Measurements from ENCODE around the gene CDK19. TPM values are rescaled to one million over a fixed set of nuclear protein-coding genes. Genes with fewer than 3 reads are reported as not detected.
"Not testable (repeated sequence)": the region's sequence is repeated elsewhere in the genome, so short reads cannot be mapped to it uniquely, and the experiment has no call there.

Gene CDK19
- total RNA-seq, 2 donors from 2014 or later, result 8.7 to 14.3 TPM

DNA sequence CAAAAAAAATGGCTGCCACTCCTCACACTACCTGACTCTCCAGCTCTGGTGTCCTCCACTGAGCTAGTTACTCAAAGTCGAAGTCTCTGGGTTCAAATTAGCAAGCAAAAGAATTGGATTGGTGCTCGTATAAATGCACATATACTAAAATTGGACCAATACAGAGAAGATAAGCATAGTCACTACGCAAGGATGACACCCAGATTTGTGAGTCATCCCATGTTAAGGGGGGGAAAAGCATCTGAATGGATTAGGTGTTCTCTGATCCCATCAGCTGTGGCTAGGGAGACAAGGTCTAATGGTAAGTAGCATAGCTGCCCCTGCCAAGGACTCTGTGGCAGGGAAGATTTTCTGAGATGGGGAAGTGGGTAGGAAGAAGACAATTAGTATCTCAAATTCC lies 41.0 kb upstream of the CDK19 start:
- no peak overlapping the region for H3K27ac ChIP-seq
- no peaks in the 10 kb centered on the region for H3K4me1 ChIP-seq (ENCODE audit: control insufficient read depth in 1 of 2, low read depth in 2 of 2)
- H3K36me3 ChIP-seq, result no peaks in the 10 kb centered on the region
- ATAC-seq (ENCODE audit: insufficient number of reproducible peaks, low FRiP score, low read depth) (no peak), DNase-seq (ENCODE audit: low spot score) (no peak)
- H3K4me3 ChIP-seq, result no peak overlapping the region
- H3K27me3 ChIP-seq (replicated peaks; ENCODE audit: insufficient read depth), result no peaks in the 10 kb centered on the region
- no peak for TF ChIP-seq CTCF (IDR thresholded peaks at IDR 0.05)
- H3K9me3 ChIP-seq, result no peaks in the 10 kb centered on the region

DNA sequence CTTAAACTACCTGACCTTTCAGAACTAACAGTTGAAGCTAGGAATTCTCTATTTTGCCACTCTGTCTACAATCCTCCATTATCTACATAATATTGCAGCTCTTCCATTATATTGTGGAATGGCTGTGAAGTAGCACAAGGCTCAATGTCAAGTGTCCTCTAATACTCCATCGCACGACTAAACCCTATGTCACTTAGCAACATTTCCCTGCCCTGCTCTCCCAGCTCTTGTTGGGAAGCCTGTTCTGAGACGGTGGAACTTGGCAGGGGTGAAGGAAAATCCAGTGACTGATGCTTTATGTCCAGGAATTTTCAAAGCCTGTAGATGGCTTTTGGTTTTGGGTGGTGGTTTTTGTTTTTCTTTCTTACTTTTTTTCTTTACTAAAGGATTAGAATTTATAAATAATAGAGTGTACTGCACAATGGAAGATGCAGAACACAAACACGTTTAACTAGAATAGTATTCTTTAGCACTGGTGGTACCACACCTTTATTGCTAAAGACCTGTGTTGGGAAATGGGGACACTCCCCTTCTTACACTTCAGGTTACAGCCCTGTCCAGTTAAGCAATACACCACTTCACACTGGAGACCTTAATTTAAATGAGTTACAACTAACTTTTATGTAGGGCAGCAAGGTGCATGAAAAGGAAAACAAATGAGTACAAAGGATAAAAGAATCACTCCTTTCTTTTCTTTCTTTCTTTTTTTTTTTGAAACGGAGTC lies 38.6 kb upstream of the CDK19 start:
- Histone ChIP-seq H3K4me3 (no peak overlapping the region), H3K4me1 (ENCODE audit: control insufficient read depth in 1 of 2, low read depth in 2 of 2) (no peaks in the 10 kb centered on the region), H3K27ac (no peak overlapping the region), H3K36me3 (no peaks in the 10 kb centered on the region), H3K9me3 (no peaks in the 10 kb centered on the region), H3K27me3 (replicated peaks; ENCODE audit: insufficient read depth) (no peaks in the 10 kb centered on the region)
- no peak for TF ChIP-seq CTCF (IDR thresholded peaks at IDR 0.05)
- ATAC-seq (ENCODE audit: insufficient number of reproducible peaks, low FRiP score, low read depth), result no peak
- DNase-seq (ENCODE audit: low spot score), result no peak

DNA sequence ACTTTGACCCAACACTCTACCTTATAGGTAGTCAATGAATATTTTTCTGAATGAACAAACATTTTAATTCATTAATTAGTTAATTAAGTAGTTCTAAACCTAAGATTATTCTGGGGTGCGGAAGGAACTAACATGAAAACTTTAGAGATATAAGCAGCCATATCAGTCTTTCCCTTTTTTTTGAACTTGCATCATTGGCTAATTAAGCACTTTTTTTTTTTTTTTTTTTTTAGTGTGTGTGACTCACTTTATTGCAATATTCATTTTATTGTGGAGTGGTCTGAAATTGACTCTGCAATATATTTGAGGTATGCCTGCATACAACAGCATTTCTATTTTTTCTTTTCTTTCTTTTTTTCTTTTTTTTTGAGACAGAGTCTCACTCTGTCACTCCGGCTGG lies 37.5 kb upstream of the CDK19 start:
- Histone ChIP-seq H3K9me3 (no peaks in the 10 kb centered on the region), H3K4me1 (ENCODE audit: control insufficient read depth in 1 of 2, low read depth in 2 of 2) (no peaks in the 10 kb centered on the region), H3K27me3 (replicated peaks; ENCODE audit: insufficient read depth) (no peaks in the 10 kb centered on the region), H3K4me3 (no peak overlapping the region), H3K36me3 (no peaks in the 10 kb centered on the region), H3K27ac (no peak overlapping the region)
- ATAC-seq (ENCODE audit: insufficient number of reproducible peaks, low FRiP score, low read depth) (no peak), DNase-seq (ENCODE audit: low spot score) (no peak)
- no peak for TF ChIP-seq CTCF (IDR thresholded peaks at IDR 0.05)

- Histone ChIP-seq H3K27ac (no peak overlapping the region), H3K4me1 (ENCODE audit: control insufficient read depth in 1 of 2, low read depth in 2 of 2) (no peaks in the 10 kb centered on the region), H3K27me3 (replicated peaks; ENCODE audit: insufficient read depth) (no peaks in the 10 kb centered on the region), H3K36me3 (no peaks in the 10 kb centered on the region), H3K9me3 (no peaks in the 10 kb centered on the region), H3K4me3 (no peak overlapping the region)
- no peak for TF ChIP-seq CTCF (IDR thresholded peaks at IDR 0.05)
- DNase-seq (ENCODE audit: low spot score) (no peak), ATAC-seq (ENCODE audit: insufficient number of reproducible peaks, low FRiP score, low read depth) (no peak)
These were observed 34.5 kb upstream of the CDK19 start for GRCh38 chr6:110849781-110850180.

DNA sequence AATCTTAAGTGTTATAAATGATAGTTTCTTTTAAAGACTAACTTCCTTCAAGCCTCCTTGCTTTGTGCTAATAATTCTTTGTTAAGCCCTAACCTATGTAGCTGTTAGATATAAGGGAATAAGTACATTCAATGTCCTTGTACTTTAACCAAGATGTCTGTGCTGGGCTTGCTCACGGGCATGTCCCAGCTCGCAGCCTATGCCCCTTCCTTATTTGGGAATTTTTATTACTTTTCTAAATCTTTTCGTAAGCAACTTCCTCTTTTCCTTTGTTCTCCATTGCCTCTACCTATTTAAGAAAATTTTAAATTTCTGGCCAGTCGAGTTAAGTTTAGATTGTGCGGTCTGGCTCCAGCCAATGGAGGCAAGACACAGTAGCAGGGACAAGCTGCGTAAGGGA lies 26.0 kb upstream of the CDK19 start:
- Histone ChIP-seq H3K4me1 (ENCODE audit: control insufficient read depth in 1 of 2, low read depth in 2 of 2) (no peaks in the 10 kb centered on the region), H3K27me3 (replicated peaks; ENCODE audit: insufficient read depth) (no peaks in the 10 kb centered on the region), H3K27ac (no peak overlapping the region), H3K36me3 (no peaks in the 10 kb centered on the region), H3K9me3 (no peaks in the 10 kb centered on the region), H3K4me3 (no peak overlapping the region)
- DNase-seq (ENCODE audit: low spot score), result no peak
- ATAC-seq (ENCODE audit: insufficient number of reproducible peaks, low FRiP score, low read depth), result no peak
- TF ChIP-seq CTCF (IDR thresholded peaks at IDR 0.05), result no peak

DNA sequence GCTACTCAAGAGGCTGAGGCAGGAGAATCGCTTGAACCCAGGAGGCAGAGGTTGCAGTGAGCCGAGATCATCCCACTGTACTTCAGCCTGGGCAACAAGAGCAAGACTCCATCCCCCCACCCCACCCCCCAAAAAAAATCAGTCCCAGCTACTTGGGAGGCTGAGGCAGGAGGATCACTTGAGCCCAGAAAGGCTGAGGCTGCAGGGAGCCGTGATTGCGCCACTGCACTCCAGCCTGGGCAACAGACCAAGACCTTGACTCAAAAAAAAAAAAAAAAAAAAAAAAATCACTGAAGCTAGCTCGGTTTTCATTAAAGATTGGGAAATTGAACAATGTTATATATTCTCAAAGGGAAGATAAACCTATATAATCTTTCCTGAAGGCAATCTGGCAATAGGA lies 20.5 kb upstream of the CDK19 start:
- not testable (repeated sequence) for H3K36me3 ChIP-seq; H3K9me3 ChIP-seq; H3K4me1 ChIP-seq (ENCODE audit: control insufficient read depth in 1 of 2, low read depth in 2 of 2); H3K27me3 ChIP-seq (replicated peaks; ENCODE audit: insufficient read depth); ATAC-seq (ENCODE audit: insufficient number of reproducible peaks, low FRiP score, low read depth); H3K27ac ChIP-seq; H3K4me3 ChIP-seq; DNase-seq (ENCODE audit: low spot score)
